Activated CD4-positive, alpha-beta T cell treated with anti-CD3 and anti-CD28 coated beads for 48 hours (primary cell): ENCODE data around the gene PASK.
A peak's percentile ranks its signal among the peaks of the same experiment; 100 is the strongest.
"Not testable (repeated sequence)": the region's sequence is repeated elsewhere in the genome, so short reads cannot be mapped to it uniquely, and the experiment has no call there.

Experiments
- DNase-seq: peaks from one replicate; pipeline ENCODE4 v3.0.0-alpha.2; 2020

PASK gene

GRCh38 chr2:241102239-241102803, 47.0 kb downstream of the PASK start, which contains the start of gene MTERF4:
MTERF4 (minus strand) TSS chr2:241102287; CDS start chr2:241102273, 14 bp downstream.
- peak; percentile 93 for DNase-seq

GRCh38 chr2:241099246-241099645, 50.0 kb downstream of the PASK start:
- DNase-seq = no peak

GRCh38 chr2:241096979-241097378, 52.3 kb downstream of the PASK start:
- DNase-seq = peak; percentile 32

- no peak for DNase-seq
These were observed 53.5 kb downstream of the PASK start for GRCh38 chr2:241095594-241096290.

GRCh38 chr2:241094924-241095420, 54.3 kb downstream of the PASK start:
- no peak for DNase-seq

- no peak for DNase-seq
These were observed 55.1 kb downstream of the PASK start for GRCh38 chr2:241094172-241094571.

GRCh38 chr2:241093133-241093781, 56.0 kb downstream of the PASK start:
- not testable (repeated sequence) for DNase-seq

- DNase-seq = no peak
These were observed 56.6 kb downstream of the PASK start for GRCh38 chr2:241092677-241093076.

GRCh38 chr2:241091734-241092445, 57.4 kb downstream of the PASK start:
- no peak for DNase-seq

- DNase-seq = no peak
These were observed 58.1 kb downstream of the PASK start for GRCh38 chr2:241091201-241091600.

- no peak for DNase-seq
These were observed 60.2 kb downstream of the PASK start for GRCh38 chr2:241088791-241089732.

- DNase-seq = no peak
These were observed 60.9 kb downstream of the PASK start for GRCh38 chr2:241088376-241088775.

- DNase-seq = no peak
These were observed 61.6 kb downstream of the PASK start for GRCh38 chr2:241087420-241088268.

- DNase-seq = no peak
These were observed 64.3 kb downstream of the PASK start for GRCh38 chr2:241084856-241085444.

GRCh38 chr2:241083091-241083415, 66.2 kb downstream of the PASK start:
- DNase-seq = no peak

- DNase-seq = no peak
These were observed 66.8 kb downstream of the PASK start for GRCh38 chr2:241082341-241083090.

GRCh38 chr2:241081643-241082340, 67.5 kb downstream of the PASK start:
- DNase-seq = no peak

GRCh38 chr2:241081190-241081642, 68.1 kb downstream of the PASK start:
- DNase-seq = no peak
